Frontal cortex (tissue), 4 donors: ENCODE results near the gene HIVEP3. TPM values are rescaled to one million over a fixed set of nuclear protein-coding genes. Genes with fewer than 3 reads are reported as not detected.

Experiments
- DNase-seq, 2 donors: peaks; one replicate each; pipeline ENCODE4 v3.0.0; 2012; ENCODE audit warnings: low spot score in 2 of 2
- FAIRE-seq: peaks from 2 replicates; lab custom pipeline; 2012; peaks lifted over from hg19 to GRCh38; lab: Jason Lieb, UNC
- total RNA-seq: library from RNA; depleted of rRNA; stranded (reverse); fragments of >200 nt; gene quantifications from one replicate; pipeline ENCODE4 v1.2.3, GENCODE V29; 2014
- donor health status: control.
- donor health status: control.
- donor health status: control.

HIVEP3 gene
- total RNA-seq, 1 donor from 2014 or later = 12.6 TPM

DNA sequence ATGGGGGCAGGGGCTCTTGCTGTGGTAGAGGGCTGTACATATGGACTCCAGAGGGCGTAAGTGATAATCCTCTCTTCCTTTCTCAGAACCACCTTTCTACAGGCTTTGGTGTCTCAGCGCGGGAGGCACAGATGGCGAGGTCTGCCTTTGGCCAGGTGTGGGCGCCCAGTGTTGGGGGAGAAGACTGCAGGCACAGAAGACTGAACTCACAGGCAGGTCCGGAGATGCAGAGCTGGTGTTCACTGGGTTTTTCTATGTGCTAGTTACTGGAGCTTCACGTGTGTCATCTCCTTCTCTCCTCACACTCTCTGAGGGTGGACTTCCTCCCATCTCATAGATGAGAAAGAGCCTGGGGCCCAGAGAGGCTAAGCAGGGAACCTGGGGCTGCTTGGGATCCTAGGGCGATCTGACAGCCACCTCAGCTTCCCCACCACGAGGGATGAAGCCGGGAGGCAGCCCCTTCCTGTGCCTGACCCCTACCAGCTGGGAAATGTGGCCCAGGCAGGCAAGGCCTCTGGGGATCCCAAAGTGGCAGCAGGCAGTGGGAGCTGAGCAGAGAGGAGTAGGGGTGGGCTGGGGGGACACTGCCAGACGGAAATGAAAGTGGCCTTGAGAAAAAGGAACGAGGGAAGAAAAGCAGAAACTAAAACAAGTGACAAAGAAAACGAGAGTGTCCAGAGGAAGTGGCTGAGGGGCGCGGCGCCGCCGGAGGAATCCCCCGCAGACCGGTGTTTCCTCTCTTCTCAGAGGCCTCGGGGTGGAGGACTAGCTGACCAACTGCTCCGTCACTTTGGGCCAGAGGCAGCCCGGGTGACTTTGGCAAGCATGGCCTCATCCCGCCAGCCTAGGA is 191.6 kb downstream of the HIVEP3 start:
- FAIRE-seq = no peak
- no peak for DNase-seq

GRCh38 chr1:41726292-41726691 is 192.4 kb downstream of the HIVEP3 start:
- no peak for DNase-seq
- FAIRE-seq = no peak

- DNase-seq (no peak), FAIRE-seq (no peak)
Observed at GRCh38 chr1:41724926-41725325, 193.8 kb downstream of the HIVEP3 start.

DNA sequence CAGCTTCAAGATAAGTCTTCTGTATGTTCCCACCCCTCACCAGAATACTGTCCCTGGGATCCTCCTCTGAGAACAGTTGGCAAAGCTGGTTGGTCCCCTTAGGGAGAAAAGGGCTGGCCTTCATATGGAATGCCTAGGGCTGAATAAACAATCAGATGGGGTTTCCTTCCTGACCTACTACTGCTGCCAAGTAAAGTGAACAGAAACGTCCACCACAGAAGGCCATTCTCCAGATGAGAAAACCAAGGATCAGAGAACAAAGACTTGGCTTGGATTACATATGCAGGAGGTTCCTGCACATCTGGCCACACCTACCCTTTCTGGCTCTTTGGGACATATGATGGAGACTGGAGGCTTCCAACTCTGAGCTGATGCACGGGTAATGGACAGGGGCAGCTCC is 194.5 kb downstream of the HIVEP3 start:
- FAIRE-seq = no peak
- no peak for DNase-seq

DNA sequence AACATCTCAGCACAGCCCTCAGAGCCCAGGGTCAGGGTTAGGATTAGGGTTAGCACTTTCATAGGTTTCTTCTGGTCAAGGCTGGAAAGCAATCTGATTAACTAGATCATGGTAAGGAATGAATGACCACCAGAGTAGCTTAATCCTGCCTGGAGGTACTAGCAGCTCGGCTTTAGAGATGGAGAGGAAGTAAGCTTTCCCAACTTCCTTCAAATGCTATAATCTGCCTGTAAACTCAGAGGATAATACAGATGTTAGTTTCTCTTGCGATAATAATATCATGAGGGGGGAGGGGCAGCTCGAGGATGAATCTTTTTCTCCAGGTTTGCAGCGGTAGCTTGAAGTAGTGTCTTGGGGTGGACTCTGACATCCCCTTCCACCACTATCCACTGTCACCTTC is 194.9 kb downstream of the HIVEP3 start:
- no peak for FAIRE-seq
- DNase-seq = no peak

GRCh38 chr1:41722184-41722583 is 196.5 kb downstream of the HIVEP3 start:
- FAIRE-seq = no peak
- no peak for DNase-seq

DNA sequence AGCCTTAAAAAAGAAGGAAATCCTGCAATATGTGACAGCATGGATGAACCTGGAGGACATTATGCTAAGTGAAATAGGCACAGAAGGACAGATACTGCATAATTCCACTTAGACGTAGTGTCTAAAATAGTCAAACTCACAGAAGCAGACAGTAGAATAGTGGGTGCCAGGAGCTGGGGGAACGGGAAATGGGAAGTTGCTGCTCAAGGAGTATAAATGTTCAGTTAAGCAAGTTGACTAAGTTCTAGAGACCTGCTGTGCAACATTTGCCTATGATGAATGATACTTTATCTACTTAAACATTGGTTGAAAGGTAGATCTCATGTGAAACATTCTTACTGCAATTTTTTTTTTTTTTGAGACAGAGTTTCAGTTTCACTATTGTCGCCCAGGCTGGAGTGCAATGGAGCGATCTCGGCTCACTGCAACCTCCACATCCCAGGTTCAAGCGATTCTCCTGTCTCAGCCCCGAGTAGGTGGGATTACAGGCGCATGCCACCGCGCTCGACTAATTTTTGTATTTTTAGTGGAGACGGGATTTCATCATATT is 197.8 kb downstream of the HIVEP3 start:
- DNase-seq (no peak), FAIRE-seq (no peak)

DNA sequence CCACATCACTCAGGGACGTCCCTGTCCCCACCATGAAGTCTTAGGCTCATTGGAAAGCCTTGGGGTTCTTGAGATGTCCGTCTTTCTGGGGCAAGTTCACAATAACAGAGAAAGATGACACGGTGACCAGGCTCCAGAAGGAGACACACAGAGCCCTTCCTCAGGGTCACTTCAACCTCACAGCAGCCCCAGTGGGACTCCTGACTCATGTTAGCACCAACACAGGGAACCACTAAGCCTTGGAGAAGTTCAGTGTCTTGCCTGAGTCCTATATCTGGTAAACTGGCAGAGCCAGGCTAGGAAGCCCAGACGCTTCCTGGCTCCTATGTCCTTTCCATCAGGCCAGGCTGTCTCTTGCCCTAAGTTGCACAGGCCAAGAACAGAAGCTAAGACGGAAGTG is 199.1 kb downstream of the HIVEP3 start:
- FAIRE-seq = no peak
- no peak for DNase-seq

- FAIRE-seq (no peak), DNase-seq (no peak)
Observed at GRCh38 chr1:41719128-41719527, 199.6 kb downstream of the HIVEP3 start.

- DNase-seq (no peak), FAIRE-seq (no peak)
Observed at GRCh38 chr1:41718497-41718896, 200.2 kb downstream of the HIVEP3 start.

GRCh38 chr1:41716188-41717130 is 202.3 kb downstream of the HIVEP3 start:
- no peak for DNase-seq

DNA sequence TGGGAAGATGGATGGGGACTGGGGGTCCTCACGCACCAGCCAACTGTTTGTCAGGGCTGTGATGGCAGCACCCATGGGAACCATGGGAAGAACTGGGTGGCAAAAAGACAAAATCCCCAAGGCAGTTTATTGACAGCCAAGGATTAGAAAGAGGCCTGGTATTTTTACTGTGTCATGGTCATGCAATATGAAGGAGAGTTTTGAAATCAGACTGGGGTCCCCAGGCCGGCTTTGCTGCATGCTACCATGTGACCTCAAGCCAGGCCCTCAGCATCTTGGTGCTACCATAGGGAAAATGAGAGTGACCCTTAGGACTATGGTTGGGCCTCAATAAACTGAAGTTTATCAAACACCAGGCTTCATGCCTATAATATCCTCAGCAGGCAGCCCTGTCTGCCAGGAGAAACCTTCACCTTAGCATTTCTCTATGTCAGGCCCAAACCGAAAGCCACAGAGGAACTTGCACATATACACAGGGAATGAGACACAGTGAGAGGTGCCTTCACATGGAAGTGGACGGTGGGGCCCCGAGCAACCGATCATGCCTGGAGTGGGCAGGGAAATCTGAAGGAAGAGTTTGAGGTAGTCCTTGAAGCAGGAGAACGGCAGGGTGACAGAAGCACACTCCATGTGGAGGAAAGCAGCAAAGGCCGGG is 203.2 kb downstream of the HIVEP3 start:
- DNase-seq = no peak
- no peak for FAIRE-seq

More at GRCh38 chr1:41716188-41717130, 202.3 kb downstream of the HIVEP3 start:
- FAIRE-seq = no peak

- no peak for FAIRE-seq
- no peak for DNase-seq
Observed at GRCh38 chr1:41714638-41715389, 203.9 kb downstream of the HIVEP3 start.

DNA sequence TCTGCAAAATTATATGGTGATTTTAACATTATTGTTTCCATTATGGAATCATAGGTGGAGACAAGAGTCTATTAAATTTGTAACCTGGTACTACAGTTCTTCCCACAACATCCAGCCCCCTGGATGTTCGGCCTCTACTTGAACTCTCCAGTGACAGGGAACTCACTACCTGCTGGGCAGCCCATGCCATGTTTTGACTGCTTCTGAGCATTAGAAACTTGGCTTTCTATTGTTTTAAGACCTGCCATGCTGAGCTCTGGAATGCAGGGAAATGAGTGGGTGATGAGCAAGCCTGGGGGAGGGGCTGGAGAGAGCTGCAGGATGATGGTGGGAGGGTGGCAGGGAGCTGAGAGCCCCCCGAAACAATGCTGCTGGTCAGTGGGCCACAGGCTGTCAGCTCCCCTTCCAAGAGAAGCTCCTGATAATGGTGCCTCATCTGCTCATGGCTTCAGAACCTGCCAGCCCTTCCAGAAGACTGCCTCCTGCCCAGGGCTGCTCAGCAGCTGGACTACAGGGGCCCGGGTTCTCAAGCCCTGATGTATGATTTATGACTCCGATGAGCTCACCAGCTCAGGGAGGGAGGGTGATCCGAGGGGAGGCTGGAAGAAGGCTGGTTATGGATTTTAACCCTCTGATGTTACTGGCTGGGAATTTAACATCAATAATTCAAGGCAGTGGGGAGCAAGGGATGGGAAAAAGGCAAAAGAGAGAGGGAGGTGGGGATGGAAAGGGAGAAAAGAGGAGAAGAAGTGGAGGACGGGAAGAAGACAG is 205.0 kb downstream of the HIVEP3 start:
- FAIRE-seq (no peak), DNase-seq (no peak)

DNA sequence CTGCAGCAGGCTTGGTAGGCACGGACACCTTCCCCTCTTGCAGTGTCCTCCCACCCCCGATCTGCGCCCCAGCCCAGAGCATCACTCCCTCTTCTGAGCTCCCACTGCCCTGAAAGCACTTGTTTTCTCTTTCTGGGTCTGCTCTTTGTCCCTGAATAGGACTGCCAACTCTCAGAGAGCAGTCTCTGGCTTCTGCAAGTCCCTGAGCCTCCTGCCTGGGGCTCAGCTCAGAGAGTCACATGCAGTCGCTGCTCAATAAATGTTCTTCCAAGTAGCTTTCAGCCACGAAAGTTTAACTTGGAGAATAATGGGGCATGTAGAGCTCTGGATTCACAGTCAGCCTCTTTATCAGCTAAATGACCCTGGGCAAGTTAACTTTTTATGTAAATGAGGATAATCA is 205.6 kb downstream of the HIVEP3 start:
- DNase-seq (no peak), FAIRE-seq (no peak)

DNA sequence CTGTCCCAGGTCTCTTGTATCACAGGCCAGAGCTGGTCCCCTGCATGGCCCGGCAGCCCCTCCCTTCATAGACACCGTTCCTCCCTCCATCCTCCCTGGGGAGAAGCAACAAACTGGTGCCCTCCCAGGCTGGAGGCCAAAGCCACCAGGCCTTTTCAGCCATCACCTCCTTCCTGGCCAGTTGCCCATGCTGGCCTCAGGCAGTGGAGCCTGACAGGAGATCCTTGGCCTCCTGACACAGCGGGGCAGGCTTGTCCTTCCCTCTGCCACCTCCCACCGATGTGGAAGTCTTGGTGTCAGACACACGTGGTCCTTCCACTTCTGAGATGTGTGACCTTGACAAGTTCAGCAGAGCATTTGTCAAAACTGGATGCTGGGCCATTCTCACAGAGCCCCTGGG is 206.0 kb downstream of the HIVEP3 start:
- FAIRE-seq (no peak), DNase-seq (no peak)

DNA sequence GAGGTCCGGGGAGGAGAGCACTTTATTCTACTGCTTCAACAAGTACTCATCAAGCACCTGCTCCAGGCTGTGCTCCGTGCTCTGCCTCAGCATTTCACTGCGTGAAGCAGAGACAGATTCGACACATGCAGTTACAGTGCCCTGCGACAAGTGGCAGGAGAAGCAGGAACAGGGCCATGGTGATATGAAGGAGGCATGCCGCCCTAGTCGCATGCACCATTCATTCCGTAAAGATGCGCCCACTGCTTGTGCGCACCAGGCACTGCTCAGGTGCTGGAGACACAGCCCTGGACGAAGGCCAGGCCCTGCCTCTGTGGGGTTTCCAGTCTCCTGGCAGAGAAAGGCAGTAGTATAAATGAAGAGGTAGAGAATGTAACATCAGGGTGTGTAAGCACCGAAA is 206.6 kb downstream of the HIVEP3 start:
- DNase-seq (no peak), FAIRE-seq (no peak)

GRCh38 chr1:41711581-41711980 is 207.1 kb downstream of the HIVEP3 start:
- FAIRE-seq = no peak
- DNase-seq = no peak

- DNase-seq = no peak
- no peak for FAIRE-seq
Observed at GRCh38 chr1:41710980-41711379, 207.7 kb downstream of the HIVEP3 start.
